Inferior parietal cortex (tissue), 1 donor: ENCODE results near the gene SERPINB10.

Experiments
- DNase-seq: peaks from one replicate; pipeline ENCODE4 v3.0.0-alpha.2; 2016; ENCODE audit errors: extremely low spot score

SERPINB10 gene

DNA sequence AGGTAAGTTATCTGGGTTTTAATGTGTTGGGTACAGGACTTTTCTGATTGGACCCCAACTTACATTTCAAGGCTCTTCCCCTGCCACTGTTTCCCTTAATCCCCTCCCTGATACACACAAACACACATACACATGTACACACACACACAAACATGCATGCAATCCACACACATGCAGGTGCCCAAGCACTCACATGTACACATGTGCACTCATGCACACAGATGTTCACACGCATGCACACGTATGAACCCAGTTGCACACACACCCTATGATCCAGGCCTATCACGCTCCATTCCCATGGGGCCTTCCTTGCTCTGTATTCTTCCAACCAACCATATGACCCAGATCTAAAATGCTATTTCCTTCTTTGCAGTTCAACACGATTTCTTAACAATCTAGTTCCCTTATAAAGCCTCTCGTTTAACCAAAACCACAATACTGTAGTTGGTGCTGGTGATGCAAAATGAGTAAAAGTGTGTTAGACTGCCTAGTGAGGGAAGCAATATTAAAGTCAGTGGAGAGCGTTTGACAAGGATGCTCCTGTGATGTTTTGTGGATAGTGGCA, 73.2 kb downstream of the SERPINB10 start:
- no peak for DNase-seq

DNA sequence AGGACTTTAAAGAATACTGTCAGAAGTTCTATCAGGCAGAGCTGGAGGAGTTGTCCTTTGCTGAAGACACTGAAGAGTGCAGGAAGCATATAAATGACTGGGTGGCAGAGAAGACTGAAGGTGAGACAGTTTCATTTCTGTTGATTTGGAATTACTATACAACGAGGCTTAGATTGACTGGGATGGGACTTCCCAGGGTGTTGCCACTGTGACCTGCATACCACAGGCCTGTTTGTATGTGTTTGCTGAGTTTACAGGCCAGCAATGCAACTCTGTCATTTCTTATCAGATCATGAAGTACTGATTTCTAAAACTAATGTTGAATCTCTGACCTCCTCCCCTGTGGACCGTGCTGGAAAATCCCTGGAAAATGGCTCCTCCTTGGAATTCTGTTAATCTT, 74.0 kb downstream of the SERPINB10 start:
- DNase-seq: no peak

DNA sequence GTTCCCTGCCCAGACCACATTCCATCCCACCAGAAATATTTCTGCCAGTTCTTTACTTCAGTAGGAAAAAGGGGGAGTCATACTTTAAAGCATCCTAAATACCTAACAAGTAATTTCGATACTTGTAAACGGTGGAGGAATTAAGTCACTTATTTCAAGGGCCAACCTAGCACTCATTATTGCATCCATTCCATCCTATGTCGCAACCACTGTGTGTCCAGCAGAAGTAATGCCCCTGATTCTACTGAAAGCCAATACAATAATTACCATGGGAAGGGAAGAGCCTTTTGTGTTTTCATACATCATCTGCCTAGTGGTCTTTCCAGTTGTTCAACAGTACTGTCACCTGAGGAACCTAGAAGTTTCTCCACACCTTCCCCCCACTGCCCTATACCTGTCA, 74.6 kb downstream of the SERPINB10 start:
- DNase-seq: no peak
